SK-N-SH (cell line): ENCODE measurements around the gene KAT14. TPM values are rescaled to one million over a fixed set of nuclear protein-coding genes. Genes with fewer than 3 reads are reported as not detected.

ENCODE experiments used
- CTCF ChIA-PET: fragments of 300-600, 350-600 bp; formaldehyde crosslinking; extraction: SDS; loops from one replicate; lab custom pipeline; 2021; lab: Yijun Ruan, JAX
- POLR2A ChIA-PET: fragments of 350-600 bp; sonication (Branson Sonifier 250); formaldehyde crosslinking; extraction: SDS; loops from one replicate; lab custom pipeline; 2020; ENCODE audit warnings: antibody characterized with exemption, inconsistent platforms; lab: Yijun Ruan, JAX
- DNase-seq: peaks from one replicate; pipeline ENCODE4 v3.0.0; 2012
- H2AFZ ChIP-seq: fragments of 200-600 bp; sonication (generic); 2 replicates; pipeline ENCODE4 v1.8.1; 2016; ENCODE audit warnings: antibody characterized with exemption, mild to moderate bottlenecking, low read depth
- H3F3A ChIP-seq: fragments of 200-600 bp; sonication (generic); replicated peaks from 2 replicates; pipeline ENCODE3; 2016; ENCODE audit warnings: antibody characterized with exemption, mild to moderate bottlenecking; ENCODE audit not compliant: insufficient read depth
- H3K27ac ChIP-seq, 2 experiments: fragments of 200-500 bp in 1 of 2; fragments of 200-600 bp in 1 of 2; sonication (Bioruptor generic) in 1 of 2; sonication (generic), shearing (Covaris generic) in 1 of 2; 2 replicates each; pipeline versions ENCODE4 v1.5.1 to v1.6.1; 2014 to 2016; ENCODE audit warnings: low read depth in 2 of 2, inconsistent platforms in 1 of 2, low read length in 1 of 2, mild to moderate bottlenecking in 1 of 2, mixed read lengths in 1 of 2
- H3K27me3 ChIP-seq: fragments of 200-600 bp; sonication (generic), shearing (Covaris generic); 2 replicates; pipeline ENCODE4 v1.6.1; 2016; ENCODE audit warnings: mixed run types; ENCODE audit not compliant: insufficient read depth
- H3K36me3 ChIP-seq, 2 experiments: fragments of 200-500 bp in 1 of 2; fragments of 200-600 bp in 1 of 2; sonication (Bioruptor generic) in 1 of 2; sonication (generic) in 1 of 2; replicated peaks in 1 of 2; 2 replicates each; pipeline versions ENCODE3 to v1.5.1; 2014 to 2016; ENCODE audit warnings: low read length in 1 of 2, mild to moderate bottlenecking in 1 of 2; ENCODE audit not compliant: insufficient read depth in 2 of 2, control insufficient read depth in 1 of 2
- H3K4me1 ChIP-seq, 2 experiments: fragments of 200-500 bp in 1 of 2; fragments of 200-600 bp in 1 of 2; sonication (Bioruptor generic) in 1 of 2; sonication (generic), shearing (Covaris generic) in 1 of 2; 2 replicates each; pipeline versions ENCODE4 v1.5.1 to v1.6.1; 2014 to 2016; ENCODE audit warnings: low read depth in 1 of 2, low read length in 1 of 2, mixed run types in 1 of 2; ENCODE audit not compliant: insufficient read depth in 2 of 2, control insufficient read depth in 1 of 2
- H3K4me2 ChIP-seq: fragments of 200-600 bp; sonication (generic), shearing (Covaris generic); 2 replicates; pipeline ENCODE4 v1.6.1; 2017; ENCODE audit warnings: mixed run types
- H3K4me3 ChIP-seq, 2 experiments: fragments of 200-500 bp in 1 of 2; fragments of 200-600 bp in 1 of 2; sonication (Bioruptor generic) in 1 of 2; sonication (generic), shearing (Covaris generic) in 1 of 2; 2 replicates each; pipeline versions ENCODE4 v1.5.1 to v1.8.1; 2014 to 2016; ENCODE audit warnings: low read depth in 2 of 2, inconsistent platforms in 1 of 2, low read length in 1 of 2, mild to moderate bottlenecking in 1 of 2, mixed read lengths in 1 of 2, moderate library complexity in 1 of 2
- H3K79me2 ChIP-seq: fragments of 200-600 bp; sonication (generic); 2 replicates; pipeline ENCODE4 v1.8.1; 2017; ENCODE audit warnings: mild to moderate bottlenecking; ENCODE audit not compliant: insufficient read depth
- H3K9ac ChIP-seq: fragments of 200-600 bp; sonication (generic); 2 replicates; pipeline ENCODE4 v1.6.1; 2017; ENCODE audit warnings: mixed run types
- H3K9me2 ChIP-seq: fragments of 200-600 bp; sonication (generic); 2 replicates; pipeline ENCODE4 v1.6.1; 2017; ENCODE audit warnings: mixed run types
- H3K9me3 ChIP-seq: fragments of 200-600 bp; sonication (generic); 2 replicates; pipeline ENCODE4 v1.6.1; 2017; ENCODE audit warnings: mixed run types, mild to moderate bottlenecking, moderate library complexity
- H4K20me1 ChIP-seq: fragments of 200-600 bp; sonication (generic); 2 replicates; pipeline ENCODE4 v1.6.1; 2017; ENCODE audit warnings: mild to moderate bottlenecking, mixed run types; ENCODE audit not compliant: insufficient read depth
- ELF1 ChIP-seq: IDR thresholded peaks from 2 replicates; pipeline ENCODE4 v1.4.0; 2012
- EZH2phosphoT487 ChIP-seq: fragments of 200-600 bp; sonication (generic); IDR thresholded peaks from 2 replicates; pipeline ENCODE4 v1.6.1; 2017; ENCODE audit warnings: low read depth, mixed run types, mild to moderate bottlenecking, antibody characterized with exemption, moderate library complexity, borderline replicate concordance
- FOXJ3 ChIP-seq: sonication (generic); formaldehyde crosslinking; IDR thresholded peaks from 2 replicates; pipeline ENCODE4 v1.5.1; 2020; ENCODE audit warnings: mild to moderate bottlenecking, missing genetic modification reagents
- IRF3 ChIP-seq: fragments of 150-350 bp; IDR thresholded peaks from 2 replicates; pipeline ENCODE4 v1.6.1; 2016; ENCODE audit warnings: mild to moderate bottlenecking, low read depth, low read length
- MXI1 ChIP-seq: IDR thresholded peaks from 2 replicates; pipeline ENCODE4 v1.6.1; 2012; ENCODE audit warnings: mild to moderate bottlenecking, low read depth, low read length, improper control_type of control experiment
- NFIC ChIP-seq: IDR thresholded peaks from 2 replicates; pipeline ENCODE4 v1.4.0; 2012; ENCODE audit warnings: borderline replicate concordance
- NRF1 ChIP-seq: IDR thresholded peaks from 2 replicates; pipeline ENCODE4 v1.6.1; 2012; ENCODE audit warnings: low read depth, mild to moderate bottlenecking, low read length
- POLR2AphosphoS5 ChIP-seq: IDR thresholded peaks from 2 replicates; pipeline ENCODE4 v1.6.1; 2012; ENCODE audit warnings: low read depth, low read length
- RAD21 ChIP-seq: IDR thresholded peaks from 2 replicates; pipeline ENCODE4 v1.6.1; 2012; ENCODE audit warnings: mild to moderate bottlenecking, low read length
- REST ChIP-seq: IDR thresholded peaks from 2 replicates; pipeline ENCODE4 v1.6.1; 2012; ENCODE audit warnings: mild to moderate bottlenecking, low read depth, low read length, moderate library complexity
- RFX5 ChIP-seq: IDR thresholded peaks from 2 replicates; pipeline ENCODE4 v1.6.1; 2012; ENCODE audit warnings: mild to moderate bottlenecking, improper control_type of control experiment, low read length
- RXRA ChIP-seq: IDR thresholded peaks from 2 replicates; pipeline ENCODE4 v1.4.0; 2012; ENCODE audit warnings: low read depth, mild to moderate bottlenecking, borderline replicate concordance
- SMC3 ChIP-seq: IDR thresholded peaks from 2 replicates; pipeline ENCODE4 v1.6.1; 2012; ENCODE audit warnings: low read depth, low read length, improper control_type of control experiment
- TCF12 ChIP-seq: IDR thresholded peaks from 2 replicates; pipeline ENCODE4 v1.4.0; 2012
- TEAD4 ChIP-seq: IDR thresholded peaks from 2 replicates; pipeline ENCODE4 v1.4.0; 2012; ENCODE audit warnings: mild to moderate bottlenecking, borderline replicate concordance; ENCODE audit not compliant: insufficient read depth
- USF1 ChIP-seq: IDR thresholded peaks from 2 replicates; pipeline ENCODE4 v1.4.0; 2012; ENCODE audit warnings: low read depth, borderline replicate concordance
- USF2 ChIP-seq: fragments of 150-350 bp; IDR thresholded peaks from 2 replicates; pipeline ENCODE4 v1.6.1; 2017; ENCODE audit warnings: antibody characterized with exemption, low read length, low read depth, borderline replicate concordance
- YY1 ChIP-seq: IDR thresholded peaks from 2 replicates; pipeline ENCODE4 v1.4.0; 2012; ENCODE audit warnings: low read depth, mild to moderate bottlenecking
- WGBS: methylation state at CpG from one replicate; pipeline ENCODE4 v1.1.6; 2017; ENCODE audit warnings: low lambda C conversion rate; 5-methylcytosine and 5-hydroxymethylcytosine counted together
- polyA plus RNA-seq, 3 experiments: library from polyadenylated mRNA; depleted of rRNA; stranded (reverse); fragments of >200 nt; gene quantifications; 2 replicates each; pipeline ENCODE4 v1.2.3, GENCODE V29; 2012

KAT14 gene
- polyA plus RNA-seq, 1 of the 3 experiments (the other 2 are of a cell fraction), result 7.3 TPM

GRCh38 chr20:18166950-18167349 is 29.3 kb downstream of the KAT14 start:
- CTCF ChIA-PET, result interaction anchor here (0.9 kb wide), 1 partner anchor 18 kb away, joined by 4 read pairs; no protein-coding TSS in a partner anchor
- peaks cover 0 to 2% of the 10 kb centered on the region in 2 experiments; a peak in 1 of 4 replicates for H3K4me1 ChIP-seq
- POLR2A ChIA-PET, result no interaction called here
- H3K79me2 ChIP-seq, result 0 out of 2 replicates have a peak, but pooled peaks cover 3% of the 10 kb centered on the region
- no peaks in the 10 kb centered on the region for H3K9me3 ChIP-seq
- no peaks in the 10 kb centered on the region for H3K27me3 ChIP-seq
- WGBS, result 94% methylated on average over 1 of the region's 1 CpG
- H3K4me2 ChIP-seq, result no peak overlapping the region
- TF ChIP-seq USF1 (no peak), IRF3 (no peak), TEAD4 (no peak), RFX5 (no peak), FOXJ3 (CRISPR knock-in tag) (no peak), EZH2phosphoT487 (no peak), YY1 (no peak), NRF1 (no peak), MXI1 (no peak), SMC3 (no peak), RXRA (no peak), NFIC (no peak), TCF12 (no peak), REST (no peak), RAD21 (no peak), ELF1 (no peak), POLR2AphosphoS5 (no peak), USF2 (no peak)
- H3K4me3 ChIP-seq, result no peak overlapping the region
- no peak overlapping the region for H3K9ac ChIP-seq
- no peaks in the 10 kb centered on the region for H4K20me1 ChIP-seq
- no peaks in the 10 kb centered on the region for H3K9me2 ChIP-seq
- H2AFZ ChIP-seq, result no peak overlapping the region
- no peak for DNase-seq
- H3F3A ChIP-seq, result no peaks in the 10 kb centered on the region
- no peak overlapping the region for H3K27ac ChIP-seq
- peaks cover 18 to 44% of the 10 kb centered on the region in 2 experiments for H3K36me3 ChIP-seq
